Caki2 (cell line): ENCODE results near the gene BPHL. TPM values are rescaled to one million over a fixed set of nuclear protein-coding genes. Genes with fewer than 3 reads are reported as not detected.
"Not testable (repeated sequence)": the region's sequence is repeated elsewhere in the genome, so short reads cannot be mapped to it uniquely, and the experiment has no call there.

Source experiments
- DNase-seq: peaks from one replicate; pipeline ENCODE4 v3.0.0-alpha.2; 2015; ENCODE audit warnings: low read depth
- in situ Hi-C: cut with HindIII; loops from 2 replicates; pipeline ENCODE4 v1.10.0; 2016; ENCODE audit warnings: low sequenced_read_pairs, low pct_unique_long_range_greater_than_20kb, mixed read lengths
- total RNA-seq: library from RNA; depleted of rRNA; stranded (reverse); fragments of >200 nt; shearing (Covaris generic); gene quantifications from 2 replicates; pipeline ENCODE4 v1.2.3, GENCODE V29; 2014; ENCODE audit warnings: low replicate concordance

Gene BPHL
- total RNA-seq, 1 experiment from 2014 or later = 35.9 TPM

- in situ Hi-C loops, DNase-seq: not testable (repeated sequence)
Measured at GRCh38 chr6:3170676-3171075, 52.2 kb downstream of the BPHL start.

GRCh38 chr6:3171313-3172175 lies 53.0 kb downstream of the BPHL start:
- DNase-seq, in situ Hi-C loops: not testable (repeated sequence)

GRCh38 chr6:3172789-3173188 lies 54.3 kb downstream of the BPHL start:
- in situ Hi-C loops, DNase-seq: not testable (repeated sequence)

- in situ Hi-C loops = not testable (repeated sequence)
Measured at GRCh38 chr6:3173636-3174089, 55.2 kb downstream of the BPHL start.

GRCh38 chr6:3175715-3176402 lies 57.3 kb downstream of the BPHL start:
- in situ Hi-C loops = no loop called here
- DNase-seq = no peak

More at GRCh38 chr6:3173636-3174089, 55.2 kb downstream of the BPHL start:
- DNase-seq = not testable (repeated sequence)

GRCh38 chr6:3176562-3177355 lies 58.2 kb downstream of the BPHL start:
- in situ Hi-C loops = no loop called here
- DNase-seq = peak; percentile 53

GRCh38 chr6:3178666-3179065 lies 60.2 kb downstream of the BPHL start:
- DNase-seq, in situ Hi-C loops: not testable (repeated sequence)

GRCh38 chr6:3179945-3180344 lies 61.4 kb downstream of the BPHL start:
- DNase-seq, in situ Hi-C loops: not testable (repeated sequence)

- in situ Hi-C loops = no loop called here
- DNase-seq = no peak
Measured at GRCh38 chr6:3181105-3181504, 62.6 kb downstream of the BPHL start.

GRCh38 chr6:3183066-3183465 lies 64.6 kb downstream of the BPHL start:
- in situ Hi-C loops = no loop called here
- DNase-seq = no peak

- in situ Hi-C loops = no loop called here
- DNase-seq = no peak
Measured at GRCh38 chr6:3186974-3187382, 68.5 kb downstream of the BPHL start.

GRCh38 chr6:3188262-3188661 lies 69.8 kb downstream of the BPHL start:
- DNase-seq = no peak
- in situ Hi-C loops = no loop called here

- not testable (repeated sequence) for DNase-seq
Measured at GRCh38 chr6:3189192-3189591, 70.7 kb downstream of the BPHL start.

GRCh38 chr6:3190056-3190455 lies 71.5 kb downstream of the BPHL start:
- in situ Hi-C loops = no loop called here

More at GRCh38 chr6:3189192-3189591, 70.7 kb downstream of the BPHL start:
- in situ Hi-C loops = not testable (repeated sequence)

GRCh38 chr6:3190779-3191178 lies 72.3 kb downstream of the BPHL start:
- in situ Hi-C loops = no loop called here
- DNase-seq = no peak

More at GRCh38 chr6:3190056-3190455, 71.5 kb downstream of the BPHL start:
- DNase-seq = no peak

GRCh38 chr6:3193102-3193849 lies 74.8 kb downstream of the BPHL start:
- in situ Hi-C loops = no loop called here
- no peak for DNase-seq

- in situ Hi-C loops = no loop called here
- no peak for DNase-seq
Measured at GRCh38 chr6:3194535-3195419, 76.3 kb downstream of the BPHL start.
